NCI-H1092 treated with DMSO at 0.1 percent for 48 hours (cell line): ENCODE data around the gene CACNB3.

Source experiments
- DNase-seq: peaks from one replicate; lab custom pipeline; 2025; lab: John Stamatoyannopoulos, UW

CACNB3 gene

GRCh38 chr12:48817873-48818830 lies at the start of gene CACNB3:
TSS of gene CACNB3 (plus strand) at chr12:48818496. CDS start at chr12:48818930, 434 bp downstream.
- DNase-seq: peak; percentile 53

- DNase-seq: no peak
Observed at GRCh38 chr12:48768736-48769135, 49.6 kb upstream of the CACNB3 start.

GRCh38 chr12:48770756-48771155 lies 47.5 kb upstream of the CACNB3 start:
- DNase-seq: no peak

- no peak for DNase-seq
Observed at GRCh38 chr12:48771588-48772112, 46.6 kb upstream of the CACNB3 start.

- no peak for DNase-seq
Observed at GRCh38 chr12:48773686-48774085, 44.6 kb upstream of the CACNB3 start.

- no peak for DNase-seq
Observed at GRCh38 chr12:48774516-48774915, 43.8 kb upstream of the CACNB3 start.

- no peak for DNase-seq
Observed at GRCh38 chr12:48775299-48775698, 43.0 kb upstream of the CACNB3 start.

GRCh38 chr12:48775991-48776649 lies 42.2 kb upstream of the CACNB3 start:
- DNase-seq: no peak

- DNase-seq: no peak
Observed at GRCh38 chr12:48776956-48777355, 41.3 kb upstream of the CACNB3 start.

GRCh38 chr12:48777501-48778400 lies 40.5 kb upstream of the CACNB3 start:
- DNase-seq: no peak

GRCh38 chr12:48779869-48780268 lies 38.4 kb upstream of the CACNB3 start:
- no peak for DNase-seq

- no peak for DNase-seq
Observed at GRCh38 chr12:48780381-48781025, 37.8 kb upstream of the CACNB3 start.

GRCh38 chr12:48781750-48782456 lies 36.4 kb upstream of the CACNB3 start:
- no peak for DNase-seq

- no peak for DNase-seq
Observed at GRCh38 chr12:48782457-48783395, 35.6 kb upstream of the CACNB3 start.

- DNase-seq: no peak
Observed at GRCh38 chr12:48783432-48783831, 34.9 kb upstream of the CACNB3 start.

GRCh38 chr12:48786591-48787544 lies 31.4 kb upstream of the CACNB3 start:
- no peak for DNase-seq

GRCh38 chr12:48787791-48788523 lies 30.3 kb upstream of the CACNB3 start:
- no peak for DNase-seq

GRCh38 chr12:48788524-48788853 lies 29.8 kb upstream of the CACNB3 start:
- no peak for DNase-seq
